ENCODE data around the gene CSK. TPM values are rescaled to one million over a fixed set of nuclear protein-coding genes. Genes with fewer than 3 reads are reported as not detected.

Gene CSK
- total and polyA plus RNA-seq, 2 donors (not counting 1 experiment from before 2014, with no cell fraction given) = 325 to 651 TPM

- Histone ChIP-seq H3K79me2 (ENCODE audit: control insufficient read depth, insufficient read depth, low read length) (peaks cover 76% of the 10 kb centered on the region), H2AFZ (ENCODE audit: insufficient read depth, low read depth, low read length, poor library complexity, severe bottlenecking) (no peak overlapping the region), H3K27ac (ENCODE audit: low read length in 2 of 2) (peak overlapping the region; percentile 90 to 93), H3K27me3 (replicated peaks in 1 of 4; ENCODE audit: control extremely low read depth in 1 of 4, control insufficient read depth in 3 of 4, insufficient read depth in 4 of 4, low read length in 3 of 4) (no peaks in the 10 kb centered on the region), H3K4me2 (replicated peaks; ENCODE audit: low read depth, low read length, poor library complexity, severe bottlenecking) (peak overlapping the region; percentile 91), H3K4me3 (ENCODE audit: control extremely low read depth in 1 of 5, extremely low read depth in 1 of 5, insufficient read depth in 1 of 5, low read depth in 2 of 5, low read length in 4 of 5) (peak overlapping the region; percentile 44 to 99 (median 86)), H3K9ac (ENCODE audit: low read length) (peak overlapping the region; percentile 65), H3K9me3 (ENCODE audit: control extremely low read depth in 1 of 3, control insufficient read depth in 2 of 3, insufficient read depth in 1 of 3, low read length in 2 of 3) (no peaks in the 10 kb centered on the region), H3K36me3 (replicated peaks in 1 of 2; ENCODE audit: control extremely low read depth in 1 of 2, control insufficient read depth in 1 of 2, extremely low read depth in 1 of 2, insufficient read depth in 2 of 2, low read length in 1 of 2) (peaks cover 0 to 18% of the 10 kb centered on the region in 2 experiments), H3K4me1 (ENCODE audit: control insufficient read depth in 2 of 2, insufficient read depth in 2 of 2, low read length in 2 of 2) (peaks cover 53 to 84% of the 10 kb centered on the region in 2 donors), H4K20me1 (ENCODE audit: control insufficient read depth, insufficient read depth, low read length, poor library complexity, severe bottlenecking) (peaks cover 24% of the 10 kb centered on the region)
- TF ChIP-seq CTCF (IDR thresholded peaks at IDR 0.05) = no peak
- no peak for TF ChIP-seq EZH2 (IDR thresholded peaks at IDR 0.05; ENCODE audit: borderline replicate concordance, insufficient read depth, low read depth, low read length, poor library complexity, severe bottlenecking)
- WGBS (ENCODE audit: insufficient coverage) = 0% methylated on average over 2 of the region's 7 CpGs
- H3K4me3 Mint-ChIP-seq = peak overlapping the region; percentile 93
- intact Hi-C loops (cut with micrococcal nuclease) = loop anchor here (1.0 to 10.0 kb wide), 8 partner anchors 9 to 666 kb away; partner anchors contain the start of genes ARID3B, SEMA7A, SIN3A and ULK3
- no peaks in the 10 kb centered on the region for H3K9me3 Mint-ChIP-seq (ENCODE audit: insufficient read depth)
- H3K27me3 Mint-ChIP-seq = no peaks in the 10 kb centered on the region
- POLR2A ChIA-PET = interaction anchor here (0.6 to 15.8 kb wide), 7 partner anchors 9 to 383 kb away, joined by 4 to 572 read pairs (median 8); partner anchors contain the start of genes ARID3B, CLK3 and CSK
- ATAC-seq (ENCODE audit: low read depth) = no peak
- H3K4me1 Mint-ChIP-seq = peaks cover 86% of the 10 kb centered on the region
- CTCF ChIA-PET = interaction anchor here (0.5 to 37.1 kb wide), 14 partner anchors 7 to 665 kb away, joined by 3 to 2548 read pairs (median 6); partner anchors contain the start of genes CSK, LMAN1L, SIN3A and ULK3
- peak; percentile 55 for DNase-seq
- H3K27ac Mint-ChIP-seq = peak overlapping the region; percentile 99
These were observed 4.8 kb downstream of the CSK start for GRCh38 chr15:74786551-74787165.

Measured in B cell (primary cell).